Tibial nerve (tissue), 3 donors: Measurements from ENCODE around the gene ELF2.

Experiments
- POLR2A ChIP-seq, 2 donors: fragments of 450-650 bp; IDR thresholded peaks; one replicate each; pipeline ENCODE4 v1.6.1; 2017; ENCODE audit warnings: antibody characterized with exemption in 2 of 2, mild to moderate bottlenecking in 2 of 2, moderate library complexity in 2 of 2
- TF ChIP-seq, protein P1 (sequence below), 5 experiments: fragments of 200-600 bp in 3 of 5; fragments of 450-650 bp in 2 of 5; sonication (generic) in 3 of 5; IDR thresholded peaks; one replicate each; pipeline ENCODE4 v1.5.1; 2016 to 2019; ENCODE audit warnings: antibody characterized with exemption in 5 of 5, mild to moderate bottlenecking in 3 of 5, moderate library complexity in 2 of 5

DNA sequence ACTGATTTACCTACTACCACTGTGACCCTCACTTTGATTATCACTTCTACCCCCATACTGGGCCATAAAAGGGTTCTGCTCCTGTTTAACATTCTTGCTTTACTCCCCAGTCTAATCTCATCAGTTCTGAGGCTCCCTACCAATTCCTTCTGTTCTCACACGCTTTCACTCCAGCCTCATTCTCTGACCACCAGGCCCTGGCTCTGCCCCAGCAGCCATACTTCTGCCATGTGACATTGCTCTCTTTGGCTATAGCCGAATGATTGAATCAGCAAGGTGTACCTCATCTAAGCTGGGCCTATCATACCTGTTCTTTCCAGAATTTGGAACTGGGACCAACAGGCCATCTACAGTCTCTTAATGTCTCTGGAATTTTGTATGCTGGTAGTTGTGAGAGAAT is 14.4 kb upstream of the ELF2 start:
- TF ChIP-seq, protein P1, sequence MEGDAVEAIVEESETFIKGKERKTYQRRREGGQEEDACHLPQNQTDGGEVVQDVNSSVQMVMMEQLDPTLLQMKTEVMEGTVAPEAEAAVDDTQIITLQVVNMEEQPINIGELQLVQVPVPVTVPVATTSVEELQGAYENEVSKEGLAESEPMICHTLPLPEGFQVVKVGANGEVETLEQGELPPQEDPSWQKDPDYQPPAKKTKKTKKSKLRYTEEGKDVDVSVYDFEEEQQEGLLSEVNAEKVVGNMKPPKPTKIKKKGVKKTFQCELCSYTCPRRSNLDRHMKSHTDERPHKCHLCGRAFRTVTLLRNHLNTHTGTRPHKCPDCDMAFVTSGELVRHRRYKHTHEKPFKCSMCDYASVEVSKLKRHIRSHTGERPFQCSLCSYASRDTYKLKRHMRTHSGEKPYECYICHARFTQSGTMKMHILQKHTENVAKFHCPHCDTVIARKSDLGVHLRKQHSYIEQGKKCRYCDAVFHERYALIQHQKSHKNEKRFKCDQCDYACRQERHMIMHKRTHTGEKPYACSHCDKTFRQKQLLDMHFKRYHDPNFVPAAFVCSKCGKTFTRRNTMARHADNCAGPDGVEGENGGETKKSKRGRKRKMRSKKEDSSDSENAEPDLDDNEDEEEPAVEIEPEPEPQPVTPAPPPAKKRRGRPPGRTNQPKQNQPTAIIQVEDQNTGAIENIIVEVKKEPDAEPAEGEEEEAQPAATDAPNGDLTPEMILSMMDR (IDR thresholded peaks at IDR 0.05) = no peak
- no peak for TF ChIP-seq POLR2A (IDR thresholded peaks at IDR 0.05)
